H1 (cell line): Measurements from ENCODE around the gene PTGES2. TPM values are rescaled to one million over a fixed set of nuclear protein-coding genes. Genes with fewer than 3 reads are reported as not detected.

Experiments used
- CTCF ChIA-PET: fragments of 300-600 bp; sonication (Branson Sonifier 250); formaldehyde crosslinking; loops from one replicate; lab custom pipeline; 2021; ENCODE audit not compliant: partially characterized antibody; lab: Charles Lee
- POLR2A ChIA-PET: fragments of 300-600 bp; sonication (Branson Sonifier 250); formaldehyde crosslinking; loops from one replicate; lab custom pipeline; 2021; ENCODE audit warnings: inconsistent platforms; ENCODE audit not compliant: partially characterized antibody; lab: Charles Lee
- DNase-seq, 2 experiments: peaks; one replicate each; pipeline versions ENCODE4 v3.0.0 to v3.0.0-alpha.2; 2010 to 2022; ENCODE audit warnings: low spot score in 2 of 2, low read depth in 1 of 2, mixed read lengths in 1 of 2
- FAIRE-seq: peaks from 2 replicates; lab custom pipeline; 2011; peaks lifted over from hg19 to GRCh38; lab: Jason Lieb, UNC
- H2AFZ ChIP-seq: 2 replicates; pipeline ENCODE4 v1.8.1; 2012; ENCODE audit warnings: low read length, inconsistent platforms
- H2AK5ac ChIP-seq: 2 replicates; pipeline ENCODE4 v1.6.1; 2013; ENCODE audit warnings: low read depth, low read length
- H2BK120ac ChIP-seq: replicated peaks from 2 replicates; pipeline ENCODE3; 2013; ENCODE audit warnings: low read depth, low read length, inconsistent platforms
- H2BK12ac ChIP-seq: 2 replicates; pipeline ENCODE4 v1.6.1; 2013; ENCODE audit warnings: low read depth, low read length
- H2BK15ac ChIP-seq: 2 replicates; pipeline ENCODE4 v1.6.1; 2013; ENCODE audit warnings: low read length
- H2BK20ac ChIP-seq: 2 replicates; pipeline ENCODE4 v1.6.1; 2013; ENCODE audit warnings: low read length
- H2BK5ac ChIP-seq: 2 replicates; pipeline ENCODE4 v1.6.1; 2013; ENCODE audit warnings: low read depth, low read length
- H3K14ac ChIP-seq: 2 replicates; pipeline ENCODE4 v1.6.1; 2013; ENCODE audit warnings: inconsistent platforms; ENCODE audit not compliant: insufficient read length
- H3K18ac ChIP-seq: 2 replicates; pipeline ENCODE4 v1.6.1; 2013; ENCODE audit warnings: low read length; ENCODE audit errors: extremely low read depth
- H3K23ac ChIP-seq: 2 replicates; pipeline ENCODE4 v1.6.1; 2013; ENCODE audit warnings: inconsistent platforms; ENCODE audit not compliant: insufficient read length
- H3K23me2 ChIP-seq: 2 replicates; pipeline ENCODE4 v1.6.1; 2013; ENCODE audit warnings: low read depth, low read length
- H3K27ac ChIP-seq: 2 replicates; pipeline ENCODE4 v1.6.1; 2011; ENCODE audit warnings: low read depth, low read length, inconsistent platforms
- H3K27me3 ChIP-seq, 4 experiments: replicated peaks in 1 of 4; 1 replicate in 1 of 4; 2 replicates in 3 of 4; pipeline versions ENCODE4 v1.6.1 to v1.8.1; 2011 to 2013; ENCODE audit warnings: low read length in 3 of 4, mild to moderate bottlenecking in 3 of 4, inconsistent platforms in 2 of 4, mixed read lengths in 2 of 4, moderate library complexity in 1 of 4; ENCODE audit not compliant: control insufficient read depth in 3 of 4, insufficient read depth in 3 of 4; ENCODE audit errors: extremely low read depth in 1 of 4
- H3K36me3 ChIP-seq, 4 experiments: 2 replicates each; pipeline versions ENCODE4 v1.6.1 to v1.8.1; 2011 to 2013; ENCODE audit warnings: mild to moderate bottlenecking in 4 of 4, low read length in 3 of 4, moderate library complexity in 2 of 4, control low read depth in 1 of 4, inconsistent platforms in 1 of 4; ENCODE audit not compliant: insufficient read depth in 4 of 4, control insufficient read depth in 2 of 4
- H3K4ac ChIP-seq: replicated peaks from 2 replicates; pipeline ENCODE3; 2013; ENCODE audit warnings: low read length, low read depth, mixed read lengths, inconsistent platforms; ENCODE audit not compliant: insufficient read length
- H3K4me1 ChIP-seq, 4 experiments: replicated peaks in 1 of 4; 1 replicate in 1 of 4; 2 replicates in 3 of 4; pipeline versions ENCODE4 v1.6.1 to v1.8.1; 2011 to 2013; ENCODE audit warnings: low read length in 3 of 4, inconsistent platforms in 2 of 4, mixed read lengths in 1 of 4; ENCODE audit not compliant: insufficient read depth in 4 of 4, control insufficient read depth in 3 of 4
- H3K4me2 ChIP-seq, 2 experiments: 2 replicates each; pipeline versions ENCODE4 v1.6.1 to v1.8.1; 2011 to 2013; ENCODE audit warnings: low read depth in 2 of 2, low read length in 2 of 2, control low read depth in 1 of 2, inconsistent platforms in 1 of 2, mild to moderate bottlenecking in 1 of 2; ENCODE audit not compliant: insufficient read depth in 1 of 2
- H3K4me3 ChIP-seq, 4 experiments: fragments of 200-600, 300-600 bp in 1 of 4; sonication (generic), shearing (Covaris generic), sonication (Bioruptor Twin) in 1 of 4; 2 replicates each; pipeline versions ENCODE4 v1.5.1 to v1.8.1; 2011 to 2016; ENCODE audit warnings: low read length in 4 of 4, low read depth in 3 of 4, control low read depth in 2 of 4, inconsistent platforms in 2 of 4, mild to moderate bottlenecking in 2 of 4, mixed read lengths in 1 of 4, moderate library complexity in 1 of 4; ENCODE audit not compliant: insufficient read depth in 2 of 4; ENCODE audit errors: extremely low read depth in 1 of 4
- H3K56ac ChIP-seq: replicated peaks from 2 replicates; pipeline ENCODE3; 2013; ENCODE audit warnings: low read depth, mild to moderate bottlenecking, mixed read lengths, low read length, inconsistent platforms; ENCODE audit not compliant: insufficient read length
- H3K79me1 ChIP-seq: 2 replicates; pipeline ENCODE4 v1.6.1; 2013; ENCODE audit warnings: low read depth, low read length, control low read depth
- H3K79me2 ChIP-seq, 2 experiments: 2 replicates each; pipeline versions ENCODE4 v1.6.1 to v1.8.1; 2012 to 2013; ENCODE audit warnings: low read length in 2 of 2, mild to moderate bottlenecking in 2 of 2, inconsistent platforms in 1 of 2; ENCODE audit not compliant: insufficient read depth in 2 of 2, control insufficient read depth in 1 of 2
- H3K9ac ChIP-seq, 4 experiments: replicated peaks in 1 of 4; 1 replicate in 1 of 4; 2 replicates in 3 of 4; pipeline versions ENCODE4 v1.6.1 to v1.8.1; 2011 to 2013; ENCODE audit warnings: low read depth in 3 of 4, low read length in 3 of 4, control low read depth in 2 of 4, mild to moderate bottlenecking in 2 of 4, moderate library complexity in 2 of 4, inconsistent platforms in 1 of 4; ENCODE audit errors: extremely low read depth in 1 of 4
- H3K9me3 ChIP-seq, 2 experiments: 2 replicates each; pipeline versions ENCODE4 v1.6.1 to v1.8.1; 2012 to 2013; ENCODE audit warnings: mild to moderate bottlenecking in 2 of 2, moderate library complexity in 2 of 2, control low read depth in 1 of 2, inconsistent platforms in 1 of 2, low read depth in 1 of 2, low read length in 1 of 2, mixed read lengths in 1 of 2; ENCODE audit not compliant: insufficient read depth in 2 of 2
- H4K20me1 ChIP-seq, 2 experiments: replicated peaks in 1 of 2; 2 replicates each; pipeline versions ENCODE3 to v1.8.1; 2011 to 2013; ENCODE audit warnings: inconsistent platforms in 2 of 2, low read length in 2 of 2, mild to moderate bottlenecking in 1 of 2; ENCODE audit not compliant: insufficient read depth in 2 of 2, control insufficient read depth in 1 of 2
- H4K5ac ChIP-seq: 2 replicates; pipeline ENCODE4 v1.6.1; 2013; ENCODE audit warnings: low read length, low read depth, mixed read lengths, inconsistent platforms; ENCODE audit not compliant: insufficient read length
- H4K8ac ChIP-seq: 2 replicates; pipeline ENCODE4 v1.8.0; 2013; ENCODE audit warnings: mild to moderate bottlenecking, moderate library complexity, low read length, inconsistent platforms; ENCODE audit not compliant: insufficient read depth; ENCODE audit errors: extremely low read depth
- H4K91ac ChIP-seq: replicated peaks from 2 replicates; pipeline ENCODE3; 2013; ENCODE audit warnings: low read length, mixed read lengths, inconsistent platforms; ENCODE audit not compliant: insufficient read length
- CTCF ChIP-seq, 3 experiments: IDR thresholded peaks; 1 replicate in 2 of 3; 2 replicates in 1 of 3; pipeline versions ENCODE4 v1.5.1 to v1.6.1; 2011; ENCODE audit warnings: low read length in 3 of 3, mild to moderate bottlenecking in 3 of 3, inconsistent platforms in 2 of 3, low read depth in 1 of 3, moderate library complexity in 1 of 3; ENCODE audit not compliant: insufficient read depth in 1 of 3; ENCODE audit errors: control extremely low read depth in 1 of 3
- EP300 ChIP-seq, 2 experiments: IDR thresholded peaks; 1 replicate in 1 of 2; 2 replicates in 1 of 2; pipeline ENCODE4 v1.6.1; 2011 to 2012; ENCODE audit warnings: low read depth in 2 of 2, low read length in 2 of 2, mild to moderate bottlenecking in 2 of 2, borderline replicate concordance in 1 of 2, inconsistent platforms in 1 of 2, moderate library complexity in 1 of 2
- WGBS, 2 experiments: shearing (Covaris generic) in 1 of 2; methylation state at CpG; one replicate each; pipeline versions ENCODE4 v1.1.6 to v1.1.7; 2013 to 2015; ENCODE audit warnings: low lambda C conversion rate in 2 of 2, mixed read lengths in 2 of 2, inconsistent platforms in 1 of 2, low coverage in 1 of 2, missing lambda C conversion rate in 1 of 2; ENCODE audit not compliant: insufficient replicate concordance in 2 of 2, insufficient coverage in 1 of 2, insufficient read length in 1 of 2; ENCODE audit errors: extremely low coverage in 1 of 2, missing lambda C conversion rate in 1 of 2; 5-methylcytosine and 5-hydroxymethylcytosine counted together
- polyA plus RNA-seq, 7 experiments: library from polyadenylated mRNA; depleted of rRNA in 3 of 7; stranded (reverse) in 5 of 7; unstranded in 2 of 7; fragments of >200 nt in 5 of 7; fragments of 200-250 nt in 2 of 7; gene quantifications; 1 replicate in 5 of 7; 2 replicates in 1 of 7; 4 replicates in 1 of 7; pipeline versions ENCODE4 v1.2.1 to v1.2.3, GENCODE V29; 2011 to 2013; ENCODE audit warnings: missing spikeins in 2 of 7, mixed read lengths in 2 of 7
- total RNA-seq: library from RNA; stranded (reverse); fragmentation: NEBNext Ultra II Directional; extraction: Animal tissue kit (Norgen Biotek cat#: 25700); gene quantifications from 2 replicates; pipeline ENCODE4 v1.2.1, GENCODE V29; 2021

The PTGES2 gene
- total and polyA plus RNA-seq, 2 of the 8 experiments (the other 6 are each of a cell fraction or from before 2014, with no cell fraction given), result 80.7 to 81.2 TPM

GRCh38 chr9:128106181-128106939 is 21.2 kb downstream of the PTGES2 start:
- no peak overlapping the region for H4K5ac ChIP-seq
- peaks cover 4 to 21% of the 10 kb centered on the region in 2 experiments for H4K20me1 ChIP-seq
- no peak overlapping the region for H2AK5ac ChIP-seq
- DNase-seq (no peak), FAIRE-seq (no peak)
- no peak overlapping the region for H3K4me3 ChIP-seq
- no peak overlapping the region for H2BK12ac ChIP-seq
- H2BK20ac ChIP-seq, result no peak overlapping the region
- no peaks in the 10 kb centered on the region; the same call in 1 of the 2 replicates for H3K79me1 ChIP-seq
- no peak for TF ChIP-seq EP300 (IDR thresholded peaks at IDR 0.05; ENCODE audit: borderline replicate concordance in 1 of 2, low read depth in 2 of 2, low read length in 2 of 2)
- TF ChIP-seq CTCF (IDR thresholded peaks at IDR 0.05; ENCODE audit: control extremely low read depth in 1 of 3, insufficient read depth in 1 of 3, low read depth in 1 of 3, low read length in 3 of 3), result peak in 1 of 3 experiments; percentile 31; a peak in 1 of 4 replicates
- no peak overlapping the region; the same call in 1 of the 2 replicates for H2BK5ac ChIP-seq
- CTCF ChIA-PET, result interaction anchor here (0.9 to 6.6 kb wide), 8 partner anchors 10 to 71 kb away, joined by 3 to 32 read pairs (median 4); no protein-coding TSS in a partner anchor
- peaks cover 20 to 52% (median 44%) of the 10 kb centered on the region in 4 experiments for H3K36me3 ChIP-seq
- no peak overlapping the region; the same call in 1 of the 2 replicates for H4K8ac ChIP-seq
- H3K4me1 ChIP-seq, result peaks cover 0 to 4% (median 0%) of the 10 kb centered on the region in 4 experiments; a peak in 4 of 7 replicates
- no peak overlapping the region for H2BK120ac ChIP-seq
- no peak overlapping the region for H3K56ac ChIP-seq
- no peak overlapping the region for H3K18ac ChIP-seq
- no peak overlapping the region for H2AFZ ChIP-seq
- H3K14ac ChIP-seq, result no peak overlapping the region
- 97% methylated on average over 23 of the region's 23 CpGs; no CpG with 5 or more reads in 1 of the 2 experiments for WGBS, 2 experiments
- H3K27me3 ChIP-seq, result no peaks in the 10 kb centered on the region
- H3K27ac ChIP-seq, result no peak overlapping the region
- H3K4me2 ChIP-seq, result no peak overlapping the region
- H3K23ac ChIP-seq, result no peak overlapping the region
- POLR2A ChIA-PET, result interaction anchor here (0.7 to 12.1 kb wide), 7 partner anchors 7 to 641 kb away, joined by 3 to 119 read pairs (median 5); partner anchors contain the start of gene NAIF1
- H3K79me2 ChIP-seq, result no peaks in the 10 kb centered on the region
- H3K4ac ChIP-seq, result no peak overlapping the region
- H2BK15ac ChIP-seq, result no peak overlapping the region
- H3K9ac ChIP-seq, result no peak overlapping the region
- no peaks in the 10 kb centered on the region for H3K23me2 ChIP-seq
- no peaks in the 10 kb centered on the region for H3K9me3 ChIP-seq
- H4K91ac ChIP-seq, result no peak overlapping the region
